ENCODE measurements around the gene ADPGK. TPM values are rescaled to one million over a fixed set of nuclear protein-coding genes. Genes with fewer than 3 reads are reported as not detected.

Gene ADPGK
- total RNA-seq, 1 donor from 2014 or later = 33.9 TPM

DNA sequence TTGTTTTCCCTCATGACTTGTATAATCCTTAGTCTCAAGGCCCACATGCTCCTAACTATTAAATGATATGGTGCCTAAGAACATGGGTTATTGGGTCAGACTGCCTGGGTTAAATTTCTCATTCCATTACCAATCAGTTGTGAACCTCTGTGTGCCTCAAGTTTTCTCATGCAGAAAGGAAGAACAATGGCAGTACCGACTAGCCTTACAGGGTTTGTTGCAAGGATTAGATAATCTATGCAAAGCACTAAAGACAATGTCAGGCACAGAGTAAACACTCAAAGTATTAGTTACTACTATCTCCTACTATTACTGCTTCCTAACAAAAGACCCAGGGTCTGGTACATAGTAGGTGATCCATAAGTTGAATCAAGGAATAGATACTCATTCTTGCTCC, 12.2 kb downstream of the ADPGK start:
- no peak overlapping the region for H3K4me3 ChIP-seq (ENCODE audit: low read depth, low read length)
- no peaks in the 10 kb centered on the region for H3K27me3 ChIP-seq (ENCODE audit: control insufficient read depth, insufficient read depth, low read length)
- H3K36me3 ChIP-seq (ENCODE audit: control insufficient read depth, insufficient read depth, low read length) = peaks cover 1% of the 10 kb centered on the region
- no peak for DNase-seq (ENCODE audit: low read depth)
- TF ChIP-seq, protein P1, sequence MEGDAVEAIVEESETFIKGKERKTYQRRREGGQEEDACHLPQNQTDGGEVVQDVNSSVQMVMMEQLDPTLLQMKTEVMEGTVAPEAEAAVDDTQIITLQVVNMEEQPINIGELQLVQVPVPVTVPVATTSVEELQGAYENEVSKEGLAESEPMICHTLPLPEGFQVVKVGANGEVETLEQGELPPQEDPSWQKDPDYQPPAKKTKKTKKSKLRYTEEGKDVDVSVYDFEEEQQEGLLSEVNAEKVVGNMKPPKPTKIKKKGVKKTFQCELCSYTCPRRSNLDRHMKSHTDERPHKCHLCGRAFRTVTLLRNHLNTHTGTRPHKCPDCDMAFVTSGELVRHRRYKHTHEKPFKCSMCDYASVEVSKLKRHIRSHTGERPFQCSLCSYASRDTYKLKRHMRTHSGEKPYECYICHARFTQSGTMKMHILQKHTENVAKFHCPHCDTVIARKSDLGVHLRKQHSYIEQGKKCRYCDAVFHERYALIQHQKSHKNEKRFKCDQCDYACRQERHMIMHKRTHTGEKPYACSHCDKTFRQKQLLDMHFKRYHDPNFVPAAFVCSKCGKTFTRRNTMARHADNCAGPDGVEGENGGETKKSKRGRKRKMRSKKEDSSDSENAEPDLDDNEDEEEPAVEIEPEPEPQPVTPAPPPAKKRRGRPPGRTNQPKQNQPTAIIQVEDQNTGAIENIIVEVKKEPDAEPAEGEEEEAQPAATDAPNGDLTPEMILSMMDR (IDR thresholded peaks at IDR 0.05; ENCODE audit: insufficient read depth, low read length, poor library complexity, severe bottlenecking) = no peak

DNA sequence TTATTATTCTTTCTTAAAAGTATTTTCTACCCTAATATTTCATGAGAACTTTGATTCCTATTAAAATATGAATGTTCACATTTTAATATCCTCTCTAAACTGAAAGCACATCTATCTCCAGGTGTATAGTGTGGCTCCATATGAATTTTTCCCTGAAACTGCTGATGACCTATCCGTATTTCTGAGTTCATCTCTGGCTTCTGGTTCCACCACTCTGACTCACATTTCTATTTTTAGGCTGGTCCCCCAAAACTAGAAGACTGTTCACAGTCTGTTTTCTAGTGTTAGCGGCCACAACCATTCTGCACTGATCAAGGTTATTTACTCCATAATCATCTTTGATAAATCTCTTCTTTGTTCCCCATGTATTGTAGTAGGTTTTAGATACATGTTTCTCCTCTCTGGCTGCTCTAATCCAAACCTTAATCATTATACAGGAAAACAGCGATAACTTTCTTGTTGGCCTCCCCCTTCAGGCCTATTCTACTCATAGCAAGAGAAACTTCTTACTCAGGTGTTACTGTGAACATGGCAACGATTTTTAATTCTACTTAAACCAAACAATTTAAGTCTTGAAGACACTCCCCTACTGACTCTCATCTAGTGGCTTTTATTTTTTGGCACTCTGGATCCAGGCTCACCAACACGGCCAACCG, 12.8 kb downstream of the ADPGK start:
- Histone ChIP-seq H3K36me3 (ENCODE audit: control insufficient read depth, insufficient read depth, low read length) (peaks cover 1% of the 10 kb centered on the region), H3K27me3 (ENCODE audit: control insufficient read depth, insufficient read depth, low read length) (no peaks in the 10 kb centered on the region), H3K4me3 (ENCODE audit: low read depth, low read length) (no peak overlapping the region)
- no peak for DNase-seq (ENCODE audit: low read depth)
- TF ChIP-seq, protein P1 (IDR thresholded peaks at IDR 0.05; ENCODE audit: insufficient read depth, low read length, poor library complexity, severe bottlenecking) = peak; percentile 28

DNA sequence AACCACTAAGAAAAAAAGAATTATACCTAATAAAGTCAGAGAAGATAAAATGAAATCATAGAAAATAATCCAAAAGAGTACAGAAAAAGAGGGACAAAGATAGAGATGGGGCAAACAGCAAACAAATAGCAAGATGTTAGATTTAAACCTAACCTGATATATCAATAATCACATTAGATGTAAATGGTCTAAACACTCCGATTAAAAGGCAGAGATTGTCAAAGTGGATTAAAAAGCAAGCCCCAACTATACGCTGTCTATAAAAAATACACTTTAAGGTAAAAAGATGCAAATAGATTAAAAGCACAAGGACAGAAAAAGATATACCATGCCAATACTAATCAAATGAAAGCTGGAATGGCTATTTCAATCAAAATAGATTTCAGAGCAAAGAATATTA, 16.8 kb downstream of the ADPGK start:
- Histone ChIP-seq H3K27me3 (ENCODE audit: control insufficient read depth, insufficient read depth, low read length) (no peaks in the 10 kb centered on the region), H3K36me3 (ENCODE audit: control insufficient read depth, insufficient read depth, low read length) (peaks cover 1% of the 10 kb centered on the region), H3K4me3 (ENCODE audit: low read depth, low read length) (no peak overlapping the region)
- TF ChIP-seq, protein P1 (IDR thresholded peaks at IDR 0.05; ENCODE audit: insufficient read depth, low read length, poor library complexity, severe bottlenecking) = no peak
- no peak for DNase-seq (ENCODE audit: low read depth)

DNA sequence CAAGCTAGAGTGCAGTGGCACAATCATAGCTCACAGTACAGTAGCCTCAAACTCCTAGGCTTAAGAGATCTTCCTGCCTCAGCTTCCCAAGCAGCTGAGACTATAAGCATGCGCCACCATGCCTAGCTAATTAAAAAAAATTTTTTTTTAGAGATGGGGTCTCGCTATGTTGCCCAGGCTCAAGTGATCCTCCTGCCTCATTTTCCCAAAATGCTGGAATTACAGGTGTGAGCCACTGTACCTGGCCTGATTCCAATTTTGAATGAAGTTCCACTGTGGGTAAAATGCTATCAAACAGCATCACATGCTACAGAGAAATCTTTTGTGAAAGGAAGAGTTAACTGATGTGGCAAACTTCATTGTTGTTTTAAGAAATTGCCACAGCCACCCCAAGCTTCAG, 17.5 kb downstream of the ADPGK start:
- TF ChIP-seq, protein P1 (IDR thresholded peaks at IDR 0.05; ENCODE audit: insufficient read depth, low read length, poor library complexity, severe bottlenecking) = no peak
- peaks cover 1% of the 10 kb centered on the region for H3K36me3 ChIP-seq (ENCODE audit: control insufficient read depth, insufficient read depth, low read length)
- no peaks in the 10 kb centered on the region for H3K27me3 ChIP-seq (ENCODE audit: control insufficient read depth, insufficient read depth, low read length)

DNA sequence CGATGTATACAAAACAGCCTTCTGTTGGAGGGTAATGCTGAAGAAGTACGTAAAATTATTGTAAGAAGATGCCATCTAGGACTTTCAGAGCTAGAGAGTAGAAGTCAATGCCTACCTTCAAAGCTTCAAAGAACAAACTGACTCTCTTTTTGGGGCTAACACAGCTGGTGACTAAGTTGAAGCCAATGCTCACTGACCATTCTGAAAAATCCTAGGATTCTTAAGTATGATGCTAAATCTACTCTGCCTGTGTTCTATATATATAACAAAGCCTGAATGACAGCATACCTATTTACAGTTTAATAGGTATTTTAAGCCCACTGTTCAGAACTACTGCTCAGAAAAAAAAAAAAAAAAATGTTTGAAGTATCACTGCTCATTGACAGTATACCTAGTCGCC, 18.9 kb downstream of the ADPGK start:
- DNase-seq (ENCODE audit: low read depth) = no peak
- Histone ChIP-seq H3K36me3 (ENCODE audit: control insufficient read depth, insufficient read depth, low read length) (peaks cover 1% of the 10 kb centered on the region), H3K27me3 (ENCODE audit: control insufficient read depth, insufficient read depth, low read length) (no peaks in the 10 kb centered on the region), H3K4me3 (ENCODE audit: low read depth, low read length) (no peak overlapping the region)
- TF ChIP-seq, protein P1 (IDR thresholded peaks at IDR 0.05; ENCODE audit: insufficient read depth, low read length, poor library complexity, severe bottlenecking) = no peak

More for the DNA sequence above, 17.5 kb downstream of the ADPGK start:
- DNase-seq (ENCODE audit: low read depth) = no peak
- H3K4me3 ChIP-seq (ENCODE audit: low read depth, low read length) = no peak overlapping the region
